SKM-1 treated with dmso at 0.1 percent for 144 hours (cell line): Measurements from ENCODE around the gene PPP1R15A.
"Not testable (repeated sequence)": the region's sequence is repeated elsewhere in the genome, so short reads cannot be mapped to it uniquely, and the experiment has no call there.

ENCODE experiments used
- DNase-seq: peaks from one replicate; lab custom pipeline; 2025; ENCODE audit not compliant: unreplicated experiment; lab: John Stamatoyannopoulos, UW

The PPP1R15A gene

GRCh38 chr19:48872182-48872883, at the start of gene PPP1R15A:
TSS of gene PPP1R15A (plus strand) at chr19:48872421. CDS start at chr19:48873234, 813 bp downstream.
- peak; percentile 74 for DNase-seq

GRCh38 chr19:48822514-48822913, 49.7 kb upstream of the PPP1R15A start:
- DNase-seq = no peak

- DNase-seq = no peak
Observed at GRCh38 chr19:48826606-48827020, 45.6 kb upstream of the PPP1R15A start.

GRCh38 chr19:48830088-48830487, 42.1 kb upstream of the PPP1R15A start:
- no peak for DNase-seq

- no peak for DNase-seq
Observed at GRCh38 chr19:48830965-48831364, 41.3 kb upstream of the PPP1R15A start.

GRCh38 chr19:48833049-48833448, 39.2 kb upstream of the PPP1R15A start:
- DNase-seq = no peak

- no peak for DNase-seq
Observed at GRCh38 chr19:48833977-48834376, 38.2 kb upstream of the PPP1R15A start.

GRCh38 chr19:48835734-48836088, 36.5 kb upstream of the PPP1R15A start:
- DNase-seq = peak; percentile 51

GRCh38 chr19:48836089-48837017, 35.9 kb upstream of the PPP1R15A start, which contains the start of gene HSD17B14:
TSS of gene HSD17B14 (minus strand) at chr19:48836491. CDS start at chr19:48836411, 80 bp downstream.
- DNase-seq = no peak

- DNase-seq = no peak
Observed at GRCh38 chr19:48837051-48837524, 35.1 kb upstream of the PPP1R15A start.

- no peak for DNase-seq
Observed at GRCh38 chr19:48837687-48838086, 34.5 kb upstream of the PPP1R15A start.

GRCh38 chr19:48841047-48841446, 31.2 kb upstream of the PPP1R15A start:
- DNase-seq = no peak

- no peak for DNase-seq
Observed at GRCh38 chr19:48841571-48841970, 30.6 kb upstream of the PPP1R15A start.

GRCh38 chr19:48842789-48843162, 29.4 kb upstream of the PPP1R15A start:
- peak; percentile 17 for DNase-seq

- no peak for DNase-seq
Observed at GRCh38 chr19:48844472-48844871, 27.7 kb upstream of the PPP1R15A start.

GRCh38 chr19:48845384-48845783, 26.8 kb upstream of the PPP1R15A start:
- no peak for DNase-seq

- DNase-seq = not testable (repeated sequence)
Observed at GRCh38 chr19:48846659-48847058, 25.6 kb upstream of the PPP1R15A start.

GRCh38 chr19:48852292-48852691, 19.9 kb upstream of the PPP1R15A start:
- DNase-seq = no peak

- no peak for DNase-seq
Observed at GRCh38 chr19:48853483-48853882, 18.7 kb upstream of the PPP1R15A start.

- no peak for DNase-seq
Observed at GRCh38 chr19:48854103-48854502, 18.1 kb upstream of the PPP1R15A start.

GRCh38 chr19:48856921-48857320, 15.3 kb upstream of the PPP1R15A start:
- no peak for DNase-seq
